OCI-LY3 (cell line): ENCODE data around the gene HS3ST3A1.

ENCODE experiments used
- H2AFZ ChIP-seq: fragments of 200-600, 300-600 bp; shearing (Covaris generic); 2 replicates; pipeline ENCODE4 v1.6.0; 2014; ENCODE audit warnings: antibody characterized with exemption, low read depth, low read length
- H3K27ac ChIP-seq: fragments of 200-600, 300-600 bp; sonication (generic); 2 replicates; pipeline ENCODE4 v1.5.1; 2014; ENCODE audit warnings: mild to moderate bottlenecking, low read length, moderate library complexity, mixed read lengths
- H3K27me3 ChIP-seq: fragments of 200-600, 300-600 bp; sonication (generic); 2 replicates; pipeline ENCODE4 v1.6.1; 2014; ENCODE audit warnings: low read depth, low read length, mixed read lengths
- H3K36me3 ChIP-seq: fragments of 200-600, 300-600 bp; sonication (generic); replicated peaks from 2 replicates; pipeline ENCODE3; 2014; ENCODE audit warnings: low read depth, low read length, mixed read lengths
- H3K4me1 ChIP-seq: fragments of 300-600, 200-600 bp; sonication (generic); 2 replicates; pipeline ENCODE4 v1.6.1; 2014; ENCODE audit warnings: low read length, mixed read lengths
- H3K4me2 ChIP-seq: fragments of 200-600, 300-600 bp; sonication (generic); 2 replicates; pipeline ENCODE4 v1.6.1; 2014; ENCODE audit warnings: low read length, mixed read lengths
- H3K4me3 ChIP-seq: fragments of 300-600, 200-600 bp; sonication (generic); 2 replicates; pipeline ENCODE4 v1.5.1; 2014; ENCODE audit warnings: antibody characterized with exemption, mild to moderate bottlenecking, low read length, moderate library complexity
- H3K79me2 ChIP-seq: fragments of 300-600, 200-600 bp; shearing (Covaris generic); 2 replicates; pipeline ENCODE4 v1.6.1; 2014; ENCODE audit warnings: mild to moderate bottlenecking, low read length, mixed read lengths
- H3K9ac ChIP-seq: fragments of 300-600, 200-600 bp; shearing (Covaris generic); 2 replicates; pipeline ENCODE4 v1.6.0; 2014; ENCODE audit warnings: mild to moderate bottlenecking, low read length, moderate library complexity
- H3K9me3 ChIP-seq: fragments of 200-600, 300-600 bp; shearing (Covaris generic); 2 replicates; pipeline ENCODE4 v1.6.1; 2014; ENCODE audit warnings: low read length, mixed read lengths; ENCODE audit not compliant: insufficient read depth
- H4K20me1 ChIP-seq: fragments of 200-600, 300-600 bp; sonication (generic); 2 replicates; pipeline ENCODE4 v1.6.1; 2016; ENCODE audit warnings: low read length, mixed read lengths; ENCODE audit not compliant: insufficient read depth
- CTCF ChIP-seq: fragments of 200-600, 300-600 bp; sonication (generic); IDR thresholded peaks from 2 replicates; pipeline ENCODE4 v1.5.1; 2014; ENCODE audit warnings: antibody characterized with exemption, low read length, low read depth
- EZH2phosphoT487 ChIP-seq: fragments of 200-600 bp; shearing (Covaris generic); IDR thresholded peaks from 2 replicates; pipeline ENCODE4 v1.6.1; 2018; ENCODE audit warnings: antibody characterized with exemption, mixed run types, low read depth

The HS3ST3A1 gene

DNA sequence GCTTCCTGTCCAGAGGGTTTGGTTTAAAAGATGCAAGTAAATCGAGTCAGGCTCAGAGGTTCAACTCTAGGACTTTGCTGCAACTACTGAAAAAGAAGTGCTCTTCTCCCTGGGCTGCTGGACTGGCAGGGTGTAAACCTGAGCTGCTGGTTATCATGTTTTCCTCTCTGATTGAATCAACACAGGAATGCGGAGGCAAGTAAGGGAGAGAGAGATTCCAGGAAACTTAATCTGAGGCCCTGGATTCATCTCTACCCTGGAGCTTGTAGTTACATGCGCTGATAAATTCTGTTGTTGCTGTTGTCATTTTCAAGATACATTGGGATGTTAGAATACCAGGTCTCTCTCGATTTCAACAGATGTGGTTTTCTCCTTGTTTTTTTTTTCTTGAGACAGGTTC lies 8.2 kb upstream of the HS3ST3A1 start:
- Histone ChIP-seq H3K36me3 (no peaks in the 10 kb centered on the region), H3K4me1 (no peaks in the 10 kb centered on the region), H3K27me3 (no peaks in the 10 kb centered on the region), H3K9ac (no peak overlapping the region), H3K79me2 (no peaks in the 10 kb centered on the region), H3K9me3 (no peaks in the 10 kb centered on the region), H4K20me1 (no peaks in the 10 kb centered on the region), H3K4me3 (no peak overlapping the region), H2AFZ (no peak overlapping the region), H3K27ac (no peak overlapping the region), H3K4me2 (no peak overlapping the region)
- no peak for TF ChIP-seq CTCF
- TF ChIP-seq EZH2phosphoT487 = no peak

- Histone ChIP-seq H3K9ac (no peak overlapping the region), H3K4me1 (no peaks in the 10 kb centered on the region), H3K4me3 (no peak overlapping the region), H3K36me3 (no peaks in the 10 kb centered on the region), H2AFZ (no peak overlapping the region), H3K27ac (no peak overlapping the region), H4K20me1 (no peaks in the 10 kb centered on the region), H3K79me2 (no peaks in the 10 kb centered on the region), H3K27me3 (no peaks in the 10 kb centered on the region), H3K9me3 (no peaks in the 10 kb centered on the region), H3K4me2 (no peak overlapping the region)
- TF ChIP-seq EZH2phosphoT487 (no peak), CTCF (no peak)
These were observed 380 bp downstream of the HS3ST3A1 start for GRCh38 chr17:13601322-13601775.

- Histone ChIP-seq H4K20me1 (no peaks in the 10 kb centered on the region), H3K4me2 (no peak overlapping the region), H3K9me3 (no peaks in the 10 kb centered on the region), H3K4me3 (no peak overlapping the region), H3K36me3 (no peaks in the 10 kb centered on the region), H3K27me3 (no peaks in the 10 kb centered on the region), H3K4me1 (no peaks in the 10 kb centered on the region), H3K27ac (no peak overlapping the region), H3K9ac (no peak overlapping the region), H3K79me2 (no peaks in the 10 kb centered on the region), H2AFZ (no peak overlapping the region)
- no peak for TF ChIP-seq CTCF
- TF ChIP-seq EZH2phosphoT487 = no peak
These were observed 1.0 kb downstream of the HS3ST3A1 start for GRCh38 chr17:13600475-13601321.

DNA sequence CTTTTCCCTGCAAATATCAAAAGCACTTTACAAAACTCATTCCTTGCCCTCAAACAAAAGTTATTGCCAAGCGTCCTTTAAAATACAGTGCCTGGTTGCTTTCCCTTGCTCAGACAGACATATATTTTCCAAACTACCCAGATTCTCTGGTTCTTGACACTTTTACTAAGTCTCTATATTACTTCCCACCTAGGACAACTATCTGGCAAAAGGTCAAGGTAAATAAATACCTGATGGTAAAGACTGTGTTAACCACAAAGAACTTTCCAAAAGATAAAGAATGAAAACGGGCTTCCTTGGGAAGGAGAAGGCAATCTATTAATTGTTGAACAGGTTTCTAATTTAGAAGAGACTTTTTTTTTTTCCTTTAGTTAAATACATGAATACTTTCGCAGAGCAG lies 1.9 kb downstream of the HS3ST3A1 start:
- H3K9me3 ChIP-seq = no peaks in the 10 kb centered on the region
- H3K4me3 ChIP-seq = no peak overlapping the region
- no peak overlapping the region for H3K9ac ChIP-seq
- no peak overlapping the region for H2AFZ ChIP-seq
- no peaks in the 10 kb centered on the region for H3K36me3 ChIP-seq
- no peak overlapping the region for H3K4me2 ChIP-seq
- H3K4me1 ChIP-seq = no peaks in the 10 kb centered on the region
- TF ChIP-seq CTCF (no peak), EZH2phosphoT487 (no peak)
- H4K20me1 ChIP-seq = no peaks in the 10 kb centered on the region
- H3K27me3 ChIP-seq = no peaks in the 10 kb centered on the region
- no peaks in the 10 kb centered on the region for H3K79me2 ChIP-seq
- no peak overlapping the region for H3K27ac ChIP-seq
